DMS114 treated with DMSO at 0.1 percent for 48 hours (cell line): ENCODE measurements around the gene TUBGCP6.
"Not testable (repeated sequence)": the region's sequence is repeated elsewhere in the genome, so short reads cannot be mapped to it uniquely, and the experiment has no call there.

Experiments used
- DNase-seq: peaks from one replicate; lab custom pipeline; 2025; ENCODE audit not compliant: unreplicated experiment; lab: John Stamatoyannopoulos, UW

TUBGCP6 gene

DNA sequence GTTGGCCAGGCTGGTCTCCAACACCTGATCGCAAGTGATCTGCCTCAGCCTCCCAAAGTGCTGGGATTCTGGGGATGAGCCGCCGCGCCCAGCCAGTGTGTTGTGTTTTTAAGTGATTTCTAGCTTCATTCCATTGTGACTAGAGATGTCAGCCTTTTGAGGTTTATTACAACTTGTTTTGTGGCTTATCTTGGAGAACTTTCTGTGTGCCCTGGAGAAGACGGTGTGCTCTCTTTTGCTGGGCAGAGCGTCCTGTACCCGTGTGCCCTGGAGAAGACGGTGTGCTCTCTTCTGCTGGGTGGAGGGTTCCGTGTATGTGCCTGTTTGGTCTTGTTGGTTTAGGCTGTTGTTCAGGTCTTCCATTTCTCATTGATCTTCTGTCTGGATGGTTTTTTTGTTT lies 31.6 kb downstream of the TUBGCP6 start:
- DNase-seq: no peak

GRCh38 chr22:50211147-50211546 lies 33.7 kb downstream of the TUBGCP6 start:
- DNase-seq: no peak

- no peak for DNase-seq
Measured at GRCh38 chr22:50210378-50211139, 34.3 kb downstream of the TUBGCP6 start.

DNA sequence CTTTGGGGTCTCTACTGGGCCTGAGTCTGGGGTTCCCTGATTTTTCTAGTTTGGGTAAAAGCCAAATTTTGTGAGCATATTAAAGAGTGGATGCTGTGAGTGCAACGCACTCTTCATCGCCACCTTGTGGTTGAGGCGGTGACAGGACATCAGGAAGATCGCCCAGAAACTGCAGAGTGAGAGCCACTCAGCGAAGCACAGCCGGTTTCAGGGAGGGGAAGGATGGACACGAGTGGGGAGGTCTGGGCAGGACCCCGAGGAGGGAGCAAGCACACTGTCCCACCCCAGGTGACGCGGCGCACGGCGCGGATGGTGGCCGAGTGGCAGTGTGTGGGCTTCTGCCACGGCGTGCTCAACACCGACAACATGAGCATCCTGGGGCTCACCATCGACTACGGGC lies 34.9 kb downstream of the TUBGCP6 start:
- peak; percentile 23 for DNase-seq

- no peak for DNase-seq
Measured at GRCh38 chr22:50208939-50209892, 35.6 kb downstream of the TUBGCP6 start.

DNA sequence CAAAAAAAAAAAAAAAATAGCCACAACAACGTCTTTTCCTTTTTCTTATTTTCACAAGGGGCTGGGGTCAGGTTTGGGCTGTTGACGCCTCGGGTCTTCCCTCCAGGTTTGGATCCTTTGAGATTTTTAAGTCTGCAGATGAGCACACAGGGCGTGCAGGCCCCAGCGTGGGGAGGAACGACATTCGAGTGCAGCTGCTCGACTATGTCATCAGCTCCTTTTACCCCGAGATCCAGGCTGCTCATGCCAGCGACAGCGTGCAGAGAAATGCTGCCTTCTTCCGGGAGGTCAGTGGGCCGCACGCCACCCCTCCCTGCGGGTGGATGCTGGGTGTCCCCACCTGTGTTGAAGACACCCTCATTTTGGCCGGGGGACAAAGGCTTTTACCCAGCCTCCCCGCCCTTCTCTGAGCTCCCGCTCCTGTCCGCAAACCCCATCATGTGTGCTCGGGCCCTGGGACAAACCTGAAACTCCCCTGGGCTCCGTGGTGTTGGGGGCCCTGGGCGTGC lies 36.3 kb downstream of the TUBGCP6 start:
- DNase-seq: no peak

- no peak for DNase-seq
Measured at GRCh38 chr22:50207383-50208140, 37.3 kb downstream of the TUBGCP6 start.

DNA sequence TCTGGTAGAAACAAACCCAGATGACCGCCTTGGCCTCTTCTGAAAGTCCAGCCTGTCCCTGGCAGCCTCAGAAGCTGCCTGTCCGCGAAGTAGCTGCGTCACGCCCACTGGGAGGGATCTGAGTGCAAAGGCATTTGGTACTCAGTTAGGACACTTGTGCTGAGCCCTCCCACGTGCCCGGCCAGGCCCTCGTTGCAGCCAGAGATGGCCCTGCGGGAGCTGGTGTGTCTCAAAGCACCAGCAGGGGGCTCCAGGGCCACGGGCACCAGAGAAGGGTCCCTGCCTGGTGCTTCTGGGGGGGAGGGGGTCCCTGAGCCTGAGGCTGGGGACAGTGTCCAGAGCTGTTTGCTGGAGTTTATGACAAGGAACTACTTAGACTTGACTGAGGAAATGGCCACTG lies 38.2 kb downstream of the TUBGCP6 start:
- peak; percentile 16 for DNase-seq

GRCh38 chr22:50205781-50206569 lies 38.8 kb downstream of the TUBGCP6 start:
- DNase-seq: no peak

DNA sequence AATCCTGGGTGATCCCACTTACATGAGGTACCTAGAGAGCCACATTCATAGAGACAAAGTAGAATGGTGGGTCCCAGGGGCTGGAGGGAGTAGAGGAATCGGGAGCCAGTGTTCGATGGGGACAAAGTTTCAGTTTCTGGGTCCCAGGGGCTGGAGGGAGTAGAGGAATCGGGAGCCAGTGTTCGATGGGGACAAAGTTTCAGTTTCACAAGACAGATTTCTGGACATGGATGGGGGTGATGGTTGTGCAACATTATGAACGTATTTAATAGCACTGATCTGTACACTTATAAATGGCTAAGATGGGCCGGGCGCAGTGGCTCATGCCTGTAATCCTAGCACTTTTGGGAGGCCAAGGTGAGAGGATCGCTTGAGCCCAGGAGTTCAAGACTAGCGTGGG lies 39.8 kb downstream of the TUBGCP6 start:
- not testable (repeated sequence) for DNase-seq

DNA sequence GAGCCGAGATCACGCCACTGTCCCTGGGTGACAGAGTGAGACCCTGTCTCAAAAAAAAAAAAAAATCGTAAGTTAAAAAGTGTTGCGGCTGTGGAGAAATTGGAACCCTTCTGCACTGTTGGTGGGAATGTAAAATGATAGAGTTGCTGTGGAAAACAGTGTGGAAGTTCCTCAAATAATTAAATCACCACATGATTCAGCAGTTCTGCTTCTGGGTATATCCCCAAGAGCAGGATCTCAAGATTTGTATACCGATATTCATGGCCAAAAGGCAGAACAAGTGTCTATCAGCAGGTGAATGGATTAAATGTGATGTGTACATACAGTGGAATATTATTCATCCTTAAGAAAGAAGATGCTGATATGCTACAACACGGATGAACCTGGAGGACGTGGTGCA lies 40.3 kb downstream of the TUBGCP6 start:
- DNase-seq: no peak

DNA sequence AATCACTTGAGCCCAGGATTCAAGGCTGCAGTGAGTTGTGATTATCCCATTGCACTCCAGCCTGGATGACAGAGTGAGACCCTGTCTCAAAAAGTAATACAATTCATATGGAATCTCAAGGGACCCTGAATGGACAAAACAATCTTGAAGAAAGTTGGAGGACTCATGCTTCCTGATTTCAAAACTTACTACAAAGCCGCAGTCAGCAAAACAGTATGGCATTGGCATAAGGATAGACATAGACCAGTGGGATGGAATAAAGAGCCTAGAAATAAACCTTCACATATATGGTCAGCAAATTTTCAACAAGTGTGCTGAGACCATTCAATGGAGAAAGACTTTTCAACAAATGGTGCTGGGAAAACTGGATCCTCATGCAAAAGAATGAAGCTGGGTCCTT lies 41.5 kb downstream of the TUBGCP6 start:
- DNase-seq: no peak

- no peak for DNase-seq
Measured at GRCh38 chr22:50202130-50202666, 42.6 kb downstream of the TUBGCP6 start.

- no peak for DNase-seq
Measured at GRCh38 chr22:50201191-50202129, 43.4 kb downstream of the TUBGCP6 start.

DNA sequence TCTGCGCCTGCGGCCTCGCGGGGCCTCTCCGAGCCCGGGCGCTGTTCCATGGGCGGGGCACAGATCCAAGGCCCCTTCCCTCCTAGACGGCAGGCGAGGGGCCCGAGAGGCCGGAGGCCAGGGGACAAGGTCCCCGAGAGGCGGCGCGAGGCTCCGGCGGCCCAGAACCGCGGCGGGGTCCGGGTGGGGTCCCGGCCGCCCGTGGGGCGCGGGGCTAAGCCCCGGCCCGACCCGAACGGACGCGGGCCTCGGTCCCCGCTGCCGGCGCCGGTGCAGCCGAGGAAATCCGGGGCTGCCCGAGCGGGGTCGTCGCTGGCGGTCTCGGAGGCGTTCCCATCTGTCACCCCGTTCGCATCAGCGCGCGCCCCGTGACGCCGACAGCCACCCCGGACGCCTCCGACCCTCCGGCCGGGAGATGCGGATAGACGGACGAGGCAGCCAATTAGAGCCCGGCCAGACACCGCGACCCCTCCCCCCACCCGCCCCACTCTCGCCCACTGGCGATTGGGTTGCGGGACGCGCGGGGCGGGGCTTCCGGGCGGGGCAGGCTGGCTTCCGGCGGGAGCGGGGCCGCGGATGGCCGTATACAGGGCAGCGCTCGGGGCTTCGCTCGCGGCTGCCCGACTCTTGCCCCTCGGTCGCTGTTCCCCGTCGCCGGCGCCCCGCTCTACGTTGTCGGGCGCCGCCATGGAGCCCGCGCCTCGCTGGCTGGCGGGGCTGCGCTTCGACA lies 44.2 kb downstream of the TUBGCP6 start, which contains the start of gene SELENOO:
Gene SELENOO, plus strand, starts transcription at position 551 of the 730 bp plus-strand sequence. Its CDS starts 26 bp downstream, at position 577.
- peak; percentile 63 for DNase-seq

DNA sequence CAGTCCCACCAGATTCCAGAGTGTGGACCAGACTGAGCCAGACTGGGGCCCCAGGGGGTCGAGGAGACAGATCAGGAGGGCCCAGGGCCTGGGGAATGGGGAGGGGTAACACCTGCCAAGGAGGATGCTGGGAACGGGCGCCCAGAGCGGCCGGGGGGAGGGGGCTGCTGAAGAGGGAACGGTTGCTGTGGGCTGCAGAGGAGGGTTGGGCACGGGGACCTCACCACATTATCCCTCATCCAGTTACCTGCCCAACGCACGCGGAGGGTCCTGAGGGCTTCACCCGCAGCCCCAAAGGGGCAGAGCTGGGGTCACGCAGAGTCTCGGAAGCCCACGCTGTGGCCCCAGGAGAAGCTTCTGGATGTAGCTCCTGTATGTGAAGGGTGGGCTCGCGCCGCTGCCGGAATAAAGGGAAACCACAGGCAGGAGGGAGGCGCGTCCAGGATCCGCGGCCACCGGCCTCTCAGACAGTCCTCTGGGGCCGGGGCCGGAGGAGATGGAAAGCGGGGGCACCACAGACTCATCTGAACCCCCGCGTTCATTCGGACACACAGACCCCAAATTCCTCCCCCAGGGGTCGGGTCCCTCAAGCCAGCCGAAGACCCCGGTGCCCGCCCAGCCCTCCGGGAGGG lies 44.9 kb downstream of the TUBGCP6 start:
- no peak for DNase-seq

GRCh38 chr22:50199251-50199721 lies 45.5 kb downstream of the TUBGCP6 start:
- DNase-seq: no peak

DNA sequence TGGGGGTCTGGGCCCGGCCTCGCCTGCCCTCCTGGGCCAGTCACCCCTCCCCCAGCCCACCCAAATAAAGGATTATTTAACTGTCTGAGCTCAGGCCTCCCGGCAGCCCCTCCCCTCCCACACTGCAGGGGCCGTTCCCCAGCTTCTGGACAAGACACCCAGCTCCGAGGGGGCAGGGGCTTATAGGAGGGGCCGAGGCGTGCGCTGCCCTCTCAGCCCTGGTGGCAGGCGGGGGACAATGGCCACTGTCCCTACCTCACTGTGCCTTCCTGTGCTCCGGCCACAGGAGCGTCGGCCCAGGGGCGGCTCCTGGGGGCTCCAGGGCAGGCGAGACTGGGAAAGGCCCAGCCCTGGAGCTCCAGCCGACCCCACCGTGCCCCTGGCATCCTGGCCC lies 46.2 kb downstream of the TUBGCP6 start:
- no peak for DNase-seq
